G401 (cell line): ENCODE data around the gene ANTXR2. TPM values are rescaled to one million over a fixed set of nuclear protein-coding genes. Genes with fewer than 3 reads are reported as not detected.

Source experiments
- DNase-seq: peaks from one replicate; pipeline ENCODE4 v3.0.0-alpha.2; 2015; ENCODE audit warnings: low spot score
- in situ Hi-C: cut with HindIII; loops from 2 replicates; pipeline ENCODE4 v1.10.0; 2016; ENCODE audit warnings: low sequenced_read_pairs, mixed read lengths
- total RNA-seq: library from RNA; depleted of rRNA; stranded (reverse); fragments of >200 nt; shearing (Covaris generic); gene quantifications from 2 replicates; pipeline ENCODE4 v1.2.3, GENCODE V29; 2014

The ANTXR2 gene
- total RNA-seq, 1 experiment from 2014 or later, result 0.51 TPM

- DNase-seq, result no peak
- in situ Hi-C loops, result no loop called here
Measured at GRCh38 chr4:79958466-79959264, 114.4 kb downstream of the ANTXR2 start.

GRCh38 chr4:79949178-79949577, 123.9 kb downstream of the ANTXR2 start:
- in situ Hi-C loops, result no loop called here
- DNase-seq, result no peak

GRCh38 chr4:79948739-79949138, 124.3 kb downstream of the ANTXR2 start:
- no peak for DNase-seq
- in situ Hi-C loops, result no loop called here

- in situ Hi-C loops, result no loop called here
- DNase-seq, result no peak
Measured at GRCh38 chr4:79948261-79948660, 124.8 kb downstream of the ANTXR2 start.

- in situ Hi-C loops, result no loop called here
- no peak for DNase-seq
Measured at GRCh38 chr4:79947386-79947785, 125.6 kb downstream of the ANTXR2 start.

GRCh38 chr4:79935274-79935673, 137.8 kb downstream of the ANTXR2 start:
- no peak for DNase-seq
- in situ Hi-C loops, result no loop called here

- in situ Hi-C loops, result no loop called here
- no peak for DNase-seq
Measured at GRCh38 chr4:79934660-79935059, 138.4 kb downstream of the ANTXR2 start.

- DNase-seq, result no peak
- in situ Hi-C loops, result no loop called here
Measured at GRCh38 chr4:79927931-79928330, 145.1 kb downstream of the ANTXR2 start.

GRCh38 chr4:79923281-79923680, 149.7 kb downstream of the ANTXR2 start:
- in situ Hi-C loops, result no loop called here
- DNase-seq, result no peak

GRCh38 chr4:79922011-79922410, 151.0 kb downstream of the ANTXR2 start:
- in situ Hi-C loops, result no loop called here

GRCh38 chr4:79920163-79920853, 152.7 kb downstream of the ANTXR2 start:
- in situ Hi-C loops, result no loop called here
- DNase-seq, result no peak

More at GRCh38 chr4:79922011-79922410, 151.0 kb downstream of the ANTXR2 start:
- DNase-seq, result no peak

- in situ Hi-C loops, result no loop called here
- DNase-seq, result no peak
Measured at GRCh38 chr4:79918292-79918691, 154.7 kb downstream of the ANTXR2 start.

- DNase-seq, result no peak
Measured at GRCh38 chr4:79917246-79917645, 155.8 kb downstream of the ANTXR2 start.

GRCh38 chr4:79915246-79915645, 157.8 kb downstream of the ANTXR2 start:
- in situ Hi-C loops, result no loop called here
- DNase-seq, result no peak

More at GRCh38 chr4:79917246-79917645, 155.8 kb downstream of the ANTXR2 start:
- in situ Hi-C loops, result no loop called here

GRCh38 chr4:79913581-79913980, 159.4 kb downstream of the ANTXR2 start:
- in situ Hi-C loops, result no loop called here

GRCh38 chr4:79907001-79907400, 166.0 kb downstream of the ANTXR2 start:
- in situ Hi-C loops, result no loop called here
- no peak for DNase-seq

More at GRCh38 chr4:79913581-79913980, 159.4 kb downstream of the ANTXR2 start:
- no peak for DNase-seq

- in situ Hi-C loops, result no loop called here
Measured at GRCh38 chr4:79906303-79906702, 166.7 kb downstream of the ANTXR2 start.

GRCh38 chr4:79905212-79905611, 167.8 kb downstream of the ANTXR2 start:
- DNase-seq, result no peak
- in situ Hi-C loops, result no loop called here

More at GRCh38 chr4:79906303-79906702, 166.7 kb downstream of the ANTXR2 start:
- DNase-seq, result no peak

GRCh38 chr4:79904331-79904730, 168.7 kb downstream of the ANTXR2 start:
- in situ Hi-C loops, result no loop called here
- DNase-seq, result no peak

GRCh38 chr4:79900182-79900581, 172.8 kb downstream of the ANTXR2 start:
- in situ Hi-C loops, result no loop called here
- no peak for DNase-seq
